ENCODE data around the gene TMEM179. TPM values are rescaled to one million over a fixed set of nuclear protein-coding genes. Genes with fewer than 3 reads are reported as not detected.

The TMEM179 gene
- total RNA-seq, 1 donor from 2014 or later: not detected

DNA sequence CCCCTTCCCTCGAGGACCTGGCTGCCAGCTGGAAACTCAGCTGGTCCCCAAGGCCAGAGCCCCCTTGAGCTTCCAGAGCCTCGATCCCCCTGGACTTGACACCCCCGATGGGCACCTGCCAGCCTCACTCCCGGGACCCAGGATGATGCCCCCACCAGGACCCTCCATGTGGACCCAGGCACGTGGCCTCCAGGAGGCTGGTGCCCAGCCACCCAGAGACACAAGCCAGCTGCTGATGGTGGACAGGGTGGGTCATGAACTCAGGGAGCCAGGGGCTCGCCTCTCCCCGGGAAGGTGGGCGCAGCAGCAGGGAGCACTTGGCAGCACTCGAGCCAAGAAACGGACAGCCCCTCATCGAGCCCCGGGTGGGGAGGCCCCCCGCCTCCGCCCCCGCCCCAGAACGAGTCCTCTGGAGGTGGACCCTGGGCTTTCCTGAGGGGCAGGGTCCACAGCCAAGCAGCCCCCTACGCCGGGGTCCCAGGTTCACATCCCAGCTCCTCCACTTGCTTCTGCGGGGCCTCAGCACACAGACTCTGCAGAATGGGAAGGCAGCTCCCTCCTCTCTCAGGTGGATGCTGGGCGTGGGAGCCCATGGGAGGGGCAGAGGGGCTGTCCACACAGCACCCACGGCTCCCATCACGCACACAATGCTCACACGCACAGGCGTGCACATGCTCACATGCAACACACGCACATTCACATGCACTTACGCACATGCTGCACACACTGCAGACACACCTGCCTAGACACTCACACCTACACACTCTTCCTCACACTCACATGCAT lies 12.9 kb downstream of the TMEM179 start:
- intact Hi-C loops (cut with micrococcal nuclease): no loop called here
- no peak overlapping the region for H3K4me3 Mint-ChIP-seq
- TF ChIP-seq, protein P1, sequence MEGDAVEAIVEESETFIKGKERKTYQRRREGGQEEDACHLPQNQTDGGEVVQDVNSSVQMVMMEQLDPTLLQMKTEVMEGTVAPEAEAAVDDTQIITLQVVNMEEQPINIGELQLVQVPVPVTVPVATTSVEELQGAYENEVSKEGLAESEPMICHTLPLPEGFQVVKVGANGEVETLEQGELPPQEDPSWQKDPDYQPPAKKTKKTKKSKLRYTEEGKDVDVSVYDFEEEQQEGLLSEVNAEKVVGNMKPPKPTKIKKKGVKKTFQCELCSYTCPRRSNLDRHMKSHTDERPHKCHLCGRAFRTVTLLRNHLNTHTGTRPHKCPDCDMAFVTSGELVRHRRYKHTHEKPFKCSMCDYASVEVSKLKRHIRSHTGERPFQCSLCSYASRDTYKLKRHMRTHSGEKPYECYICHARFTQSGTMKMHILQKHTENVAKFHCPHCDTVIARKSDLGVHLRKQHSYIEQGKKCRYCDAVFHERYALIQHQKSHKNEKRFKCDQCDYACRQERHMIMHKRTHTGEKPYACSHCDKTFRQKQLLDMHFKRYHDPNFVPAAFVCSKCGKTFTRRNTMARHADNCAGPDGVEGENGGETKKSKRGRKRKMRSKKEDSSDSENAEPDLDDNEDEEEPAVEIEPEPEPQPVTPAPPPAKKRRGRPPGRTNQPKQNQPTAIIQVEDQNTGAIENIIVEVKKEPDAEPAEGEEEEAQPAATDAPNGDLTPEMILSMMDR (IDR thresholded peaks at IDR 0.05): no peak
- H3K27me3 Mint-ChIP-seq: peaks cover 6% of the 10 kb centered on the region
- ATAC-seq (ENCODE audit: low read depth): no peak
- H3K27ac Mint-ChIP-seq: no peak overlapping the region
- no peaks in the 10 kb centered on the region for H3K36me3 Mint-ChIP-seq (ENCODE audit: low read depth)
- no peaks in the 10 kb centered on the region for H3K9me3 Mint-ChIP-seq
- DNase-seq: no peak
- CTCF ChIA-PET: no interaction called here
- POLR2A ChIA-PET: no interaction called here
- no peaks in the 10 kb centered on the region for H3K4me1 Mint-ChIP-seq

DNA sequence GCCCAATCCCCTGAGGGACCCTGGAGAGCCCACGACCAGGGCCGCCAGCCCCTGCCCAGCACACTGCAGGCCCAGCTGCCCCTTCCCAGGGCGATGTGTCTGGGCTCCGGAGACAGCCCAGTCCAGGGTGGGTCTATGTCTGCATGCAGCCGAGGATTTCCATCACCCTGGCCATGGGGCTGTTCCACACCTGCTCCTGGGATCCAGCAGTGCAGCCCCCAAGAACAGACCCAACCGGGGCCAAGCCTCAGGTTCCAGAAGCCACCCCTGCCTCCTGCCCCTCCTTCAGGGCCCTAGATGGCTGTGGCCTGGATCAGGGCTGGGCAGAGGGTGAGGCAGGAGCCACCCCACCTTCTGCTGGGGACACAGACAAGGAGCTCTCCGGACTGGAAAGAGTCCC lies 13.5 kb downstream of the TMEM179 start:
- ATAC-seq (ENCODE audit: low read depth): no peak
- Mint-ChIP-seq H3K27me3 (peaks cover 3% of the 10 kb centered on the region), H3K27ac (no peak overlapping the region), H3K4me1 (no peaks in the 10 kb centered on the region), H3K9me3 (no peaks in the 10 kb centered on the region), H3K36me3 (ENCODE audit: low read depth) (no peaks in the 10 kb centered on the region), H3K4me3 (no peak overlapping the region)
- intact Hi-C loops (cut with micrococcal nuclease): no loop called here
- no peak for DNase-seq
- TF ChIP-seq, protein P1 (IDR thresholded peaks at IDR 0.05): no peak
- CTCF ChIA-PET: no interaction called here
- POLR2A ChIA-PET: no interaction called here

- intact Hi-C loops (cut with micrococcal nuclease): no loop called here
- no peaks in the 10 kb centered on the region for H3K4me1 Mint-ChIP-seq
- TF ChIP-seq, protein P1 (IDR thresholded peaks at IDR 0.05): no peak
These were observed 14.2 kb downstream of the TMEM179 start for GRCh38 chr14:104590240-104590965.

DNA sequence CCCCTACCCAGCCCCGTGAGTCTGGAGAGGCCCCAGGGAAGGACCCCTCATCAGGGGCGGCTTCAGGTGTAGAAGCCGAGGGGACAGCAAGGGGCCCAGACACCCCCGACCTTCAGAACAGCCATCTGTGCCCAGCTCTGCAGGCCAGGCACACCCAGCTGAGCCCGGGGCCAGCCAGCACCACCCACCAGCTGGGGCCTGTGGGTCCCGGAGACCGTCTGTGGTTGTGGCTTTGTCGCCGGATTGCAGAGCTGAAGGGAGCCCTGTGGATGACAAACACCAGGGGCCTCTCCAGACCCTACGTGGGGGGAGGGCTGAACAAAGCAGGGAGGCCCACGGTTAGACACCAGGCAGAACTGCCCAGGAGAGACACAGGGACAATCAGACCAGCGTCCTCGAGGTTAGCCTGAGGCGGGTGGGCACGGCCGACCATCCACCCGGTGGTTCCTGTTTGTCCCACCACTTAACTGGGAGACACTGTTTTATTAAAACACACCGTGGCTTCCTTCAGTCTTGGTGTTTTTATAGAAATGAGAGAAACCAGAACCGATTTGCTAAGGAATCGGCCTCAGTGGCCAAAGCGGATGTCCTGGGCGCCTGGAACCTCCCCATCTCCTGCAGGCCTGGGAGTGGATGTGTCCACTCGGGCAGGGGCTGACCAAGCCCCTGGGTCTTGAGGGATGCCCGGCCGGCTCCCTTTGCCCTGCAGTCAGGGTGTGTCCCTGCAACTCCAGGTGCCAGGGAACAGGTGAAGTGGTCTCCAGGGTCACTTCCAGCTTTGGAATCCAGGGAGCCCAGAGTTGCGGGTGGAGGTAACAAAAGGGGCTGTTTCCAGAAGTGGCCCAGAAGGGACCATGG lies 15.0 kb downstream of the TMEM179 start:
- intact Hi-C loops (cut with micrococcal nuclease): no loop called here
- DNase-seq (no peak), ATAC-seq (ENCODE audit: low read depth) (no peak)
- no peak overlapping the region for H3K4me3 Mint-ChIP-seq
- no peaks in the 10 kb centered on the region for H3K36me3 Mint-ChIP-seq (ENCODE audit: low read depth)
- ChIA-PET POLR2A (no interaction called here), CTCF (no interaction called here)
- H3K27me3 Mint-ChIP-seq: peaks cover 3% of the 10 kb centered on the region
- H3K9me3 Mint-ChIP-seq: no peaks in the 10 kb centered on the region
- H3K4me1 Mint-ChIP-seq: no peaks in the 10 kb centered on the region
- H3K27ac Mint-ChIP-seq: no peak overlapping the region
- TF ChIP-seq, protein P1 (IDR thresholded peaks at IDR 0.05): no peak

More at GRCh38 chr14:104590240-104590965, 14.2 kb downstream of the TMEM179 start:
- no peaks in the 10 kb centered on the region for H3K36me3 Mint-ChIP-seq (ENCODE audit: low read depth)
- ATAC-seq (ENCODE audit: low read depth) (no peak), DNase-seq (no peak)
- no peak overlapping the region for H3K27ac Mint-ChIP-seq
- H3K27me3 Mint-ChIP-seq: peaks cover 5% of the 10 kb centered on the region
- no peaks in the 10 kb centered on the region for H3K9me3 Mint-ChIP-seq
- ChIA-PET CTCF (no interaction called here), POLR2A (no interaction called here)
- H3K4me3 Mint-ChIP-seq: no peak overlapping the region
